ENCODE measurements around the gene NUDT8. TPM values are rescaled to one million over a fixed set of nuclear protein-coding genes. Genes with fewer than 3 reads are reported as not detected.
"Not testable (repeated sequence)": the region's sequence is repeated elsewhere in the genome, so short reads cannot be mapped to it uniquely, and the experiment has no call there.

NUDT8 gene
- polyA plus RNA-seq, 4 donors = 11.7 to 67.1 (median 45.7) TPM

- peaks cover 0 to 53% (median 11%) of the 10 kb centered on the region in 3 donors for H3K4me1 ChIP-seq (ENCODE audit: control insufficient read depth in 3 of 3, insufficient read depth in 2 of 3, low read depth in 1 of 3, low read length in 2 of 3)
- H3K36me3 ChIP-seq (ENCODE audit: control insufficient read depth in 3 of 3, insufficient read depth in 2 of 3, low read depth in 1 of 3, low read length in 3 of 3) = peaks cover 0 to 17% (median 0%) of the 10 kb centered on the region in 3 donors
- WGBS, 3 donors = 1 to 2% (median 1%) methylated on average over 28 to 70 of the region's 70 CpGs
- peak overlapping the region in 2 of 3 donors; percentile 60 to 79 for H3K4me3 ChIP-seq (ENCODE audit: low read depth in 1 of 3, low read length in 3 of 3)
- DNase-seq (peak; percentile 98 to 99), FAIRE-seq (no peak)
- peak overlapping the region; percentile 90 to 100 (median 95) for H3K27ac ChIP-seq (ENCODE audit: low read depth in 1 of 3, low read length in 2 of 3)
- H3K9me3 ChIP-seq (ENCODE audit: control insufficient read depth in 2 of 2, insufficient read depth in 1 of 2, low read depth in 1 of 2, low read length in 1 of 2) = no peaks in the 10 kb centered on the region
- H3K27me3 ChIP-seq (ENCODE audit: control insufficient read depth in 3 of 3, insufficient read depth in 3 of 3, low read length in 3 of 3) = no peaks in the 10 kb centered on the region
Measured at GRCh38 chr11:67630228-67630942, 648 bp upstream of the NUDT8 start.

GRCh38 chr11:67628710-67629385 is 889 bp downstream of the NUDT8 start:
- H3K4me3 ChIP-seq (ENCODE audit: low read depth in 1 of 3, low read length in 3 of 3) = peak overlapping the region in 2 of 3 donors; percentile 45 to 67
- no peak for DNase-seq
- no peak for FAIRE-seq
- H3K27ac ChIP-seq (ENCODE audit: low read depth in 1 of 3, low read length in 2 of 3) = no peak overlapping the region
- no peaks in the 10 kb centered on the region for H3K9me3 ChIP-seq (ENCODE audit: control insufficient read depth in 2 of 2, insufficient read depth in 1 of 2, low read depth in 1 of 2, low read length in 1 of 2)
- peaks cover 0 to 17% (median 0%) of the 10 kb centered on the region in 3 donors for H3K36me3 ChIP-seq (ENCODE audit: control insufficient read depth in 3 of 3, insufficient read depth in 2 of 3, low read depth in 1 of 3, low read length in 3 of 3)
- 25 to 53% (median 35%) methylated on average over 23 to 25 of the region's 25 CpGs for WGBS, 3 donors
- H3K4me1 ChIP-seq (ENCODE audit: control insufficient read depth in 3 of 3, insufficient read depth in 2 of 3, low read depth in 1 of 3, low read length in 2 of 3) = peaks cover 0 to 40% (median 7%) of the 10 kb centered on the region in 3 donors
- no peaks in the 10 kb centered on the region for H3K27me3 ChIP-seq (ENCODE audit: control insufficient read depth in 3 of 3, insufficient read depth in 3 of 3, low read length in 3 of 3)

- Histone ChIP-seq H3K27ac (ENCODE audit: low read depth in 1 of 3, low read length in 2 of 3) (no peak overlapping the region), H3K27me3 (ENCODE audit: control insufficient read depth in 3 of 3, insufficient read depth in 3 of 3, low read length in 3 of 3) (no peaks in the 10 kb centered on the region), H3K9me3 (ENCODE audit: control insufficient read depth in 2 of 2, insufficient read depth in 1 of 2, low read depth in 1 of 2, low read length in 1 of 2) (no peaks in the 10 kb centered on the region), H3K4me3 (ENCODE audit: low read depth in 1 of 3, low read length in 3 of 3) (no peak overlapping the region), H3K36me3 (ENCODE audit: control insufficient read depth in 3 of 3, insufficient read depth in 2 of 3, low read depth in 1 of 3, low read length in 3 of 3) (peaks cover 0 to 17% (median 0%) of the 10 kb centered on the region in 3 donors), H3K4me1 (ENCODE audit: control insufficient read depth in 3 of 3, insufficient read depth in 2 of 3, low read depth in 1 of 3, low read length in 2 of 3) (peaks cover 0 to 35% (median 5%) of the 10 kb centered on the region in 3 donors)
- WGBS, 3 donors = 89 to 91% (median 90%) methylated on average over 12 to 15 of the region's 15 CpGs
- FAIRE-seq (no peak), DNase-seq (no peak)
Measured at GRCh38 chr11:67627812-67628624, 1.7 kb downstream of the NUDT8 start.

GRCh38 chr11:67627441-67627811 is 2.3 kb downstream of the NUDT8 start:
- Histone ChIP-seq H3K27me3 (ENCODE audit: control insufficient read depth in 3 of 3, insufficient read depth in 3 of 3, low read length in 3 of 3) (no peaks in the 10 kb centered on the region), H3K27ac (ENCODE audit: low read depth in 1 of 3, low read length in 2 of 3) (no peak overlapping the region), H3K9me3 (ENCODE audit: control insufficient read depth in 2 of 2, insufficient read depth in 1 of 2, low read depth in 1 of 2, low read length in 1 of 2) (no peaks in the 10 kb centered on the region), H3K4me1 (ENCODE audit: control insufficient read depth in 3 of 3, insufficient read depth in 2 of 3, low read depth in 1 of 3, low read length in 2 of 3) (peaks cover 0 to 29% (median 2%) of the 10 kb centered on the region in 3 donors), H3K4me3 (ENCODE audit: low read depth in 1 of 3, low read length in 3 of 3) (no peak overlapping the region), H3K36me3 (ENCODE audit: control insufficient read depth in 3 of 3, insufficient read depth in 2 of 3, low read depth in 1 of 3, low read length in 3 of 3) (peaks cover 0 to 17% (median 0%) of the 10 kb centered on the region in 3 donors)
- 88 to 92% (median 89%) methylated on average over 6 of the region's 6 CpGs for WGBS, 3 donors
- no peak for FAIRE-seq
- DNase-seq = no peak

- FAIRE-seq (no peak), DNase-seq (no peak)
- 88 to 96% (median 95%) methylated on average over 9 to 10 of the region's 10 CpGs for WGBS, 3 donors
- H3K27ac ChIP-seq (ENCODE audit: low read depth in 1 of 3, low read length in 2 of 3) = no peak overlapping the region
- H3K9me3 ChIP-seq (ENCODE audit: control insufficient read depth in 2 of 2, insufficient read depth in 1 of 2, low read depth in 1 of 2, low read length in 1 of 2) = no peaks in the 10 kb centered on the region
- no peaks in the 10 kb centered on the region for H3K27me3 ChIP-seq (ENCODE audit: control insufficient read depth in 3 of 3, insufficient read depth in 3 of 3, low read length in 3 of 3)
- H3K36me3 ChIP-seq (ENCODE audit: control insufficient read depth in 3 of 3, insufficient read depth in 2 of 3, low read depth in 1 of 3, low read length in 3 of 3) = peaks cover 0 to 17% (median 0%) of the 10 kb centered on the region in 3 donors
- no peak overlapping the region for H3K4me3 ChIP-seq (ENCODE audit: low read depth in 1 of 3, low read length in 3 of 3)
- peaks cover 0 to 24% (median 2%) of the 10 kb centered on the region in 3 donors for H3K4me1 ChIP-seq (ENCODE audit: control insufficient read depth in 3 of 3, insufficient read depth in 2 of 3, low read depth in 1 of 3, low read length in 2 of 3)
Measured at GRCh38 chr11:67626970-67627369, 2.8 kb downstream of the NUDT8 start.

- not testable (repeated sequence) for FAIRE-seq; H3K9me3 ChIP-seq (ENCODE audit: control insufficient read depth in 2 of 2, insufficient read depth in 1 of 2, low read depth in 1 of 2, low read length in 1 of 2); H3K27ac ChIP-seq (ENCODE audit: low read depth in 1 of 3, low read length in 2 of 3); H3K27me3 ChIP-seq (ENCODE audit: control insufficient read depth in 3 of 3, insufficient read depth in 3 of 3, low read length in 3 of 3); H3K4me3 ChIP-seq (ENCODE audit: low read depth in 1 of 3, low read length in 3 of 3); DNase-seq
- Histone ChIP-seq H3K4me1 (ENCODE audit: control insufficient read depth in 3 of 3, insufficient read depth in 2 of 3, low read depth in 1 of 3, low read length in 2 of 3) (peaks cover 0 to 18% (median 2%) of the 10 kb centered on the region in 3 donors), H3K36me3 (ENCODE audit: control insufficient read depth in 3 of 3, insufficient read depth in 2 of 3, low read depth in 1 of 3, low read length in 3 of 3) (peaks cover 0 to 17% (median 0%) of the 10 kb centered on the region in 3 donors)
- WGBS, 3 donors = 84 to 90% (median 88%) methylated on average over 10 of the region's 10 CpGs
Measured at GRCh38 chr11:67626131-67626833, 3.5 kb downstream of the NUDT8 start.

- 82 to 93% (median 88%) methylated on average over 1 of the region's 1 CpG for WGBS, 3 donors
- FAIRE-seq; H3K9me3 ChIP-seq (ENCODE audit: control insufficient read depth in 2 of 2, insufficient read depth in 1 of 2, low read depth in 1 of 2, low read length in 1 of 2); H3K4me1 ChIP-seq (ENCODE audit: control insufficient read depth in 3 of 3, insufficient read depth in 2 of 3, low read depth in 1 of 3, low read length in 2 of 3); H3K4me3 ChIP-seq (ENCODE audit: low read depth in 1 of 3, low read length in 3 of 3); H3K27ac ChIP-seq (ENCODE audit: low read depth in 1 of 3, low read length in 2 of 3); DNase-seq; H3K27me3 ChIP-seq (ENCODE audit: control insufficient read depth in 3 of 3, insufficient read depth in 3 of 3, low read length in 3 of 3): not testable (repeated sequence)
- H3K36me3 ChIP-seq (ENCODE audit: control insufficient read depth in 3 of 3, insufficient read depth in 2 of 3, low read depth in 1 of 3, low read length in 3 of 3) = peaks cover 0 to 17% (median 0%) of the 10 kb centered on the region in 3 donors
Measured at GRCh38 chr11:67623795-67624194, 5.9 kb downstream of the NUDT8 start.

- H3K27ac ChIP-seq (ENCODE audit: low read depth in 1 of 3, low read length in 2 of 3); DNase-seq; H3K9me3 ChIP-seq (ENCODE audit: control insufficient read depth in 2 of 2, insufficient read depth in 1 of 2, low read depth in 1 of 2, low read length in 1 of 2); H3K4me3 ChIP-seq (ENCODE audit: low read depth in 1 of 3, low read length in 3 of 3); H3K27me3 ChIP-seq (ENCODE audit: control insufficient read depth in 3 of 3, insufficient read depth in 3 of 3, low read length in 3 of 3); H3K36me3 ChIP-seq (ENCODE audit: control insufficient read depth in 3 of 3, insufficient read depth in 2 of 3, low read depth in 1 of 3, low read length in 3 of 3); H3K4me1 ChIP-seq (ENCODE audit: control insufficient read depth in 3 of 3, insufficient read depth in 2 of 3, low read depth in 1 of 3, low read length in 2 of 3); FAIRE-seq: not testable (repeated sequence)
- WGBS, 3 donors = 73 to 80% (median 79%) methylated on average over 6 to 7 of the region's 7 CpGs
Measured at GRCh38 chr11:67622905-67623304, 6.8 kb downstream of the NUDT8 start.

Data from small intestine (tissue), 7 donors.